Measurements from ENCODE around the gene NDUFAF7.

- TF ChIP-seq CTCF (tag by site-specific recombination; IDR thresholded peaks at IDR 0.05) (no peak), ZNF639 (tag by site-specific recombination; IDR thresholded peaks at IDR 0.05) (no peak), ZNF777 (tag by site-specific recombination; IDR thresholded peaks at IDR 0.05; ENCODE audit: borderline replicate concordance) (no peak), ZNF624 (tag by site-specific recombination; IDR thresholded peaks at IDR 0.05) (no peak), ZNF792 (tag by site-specific recombination; IDR thresholded peaks at IDR 0.05) (no peak), ZSCAN30 (tag by site-specific recombination; IDR thresholded peaks at IDR 0.05) (no peak), ZNF473 (tag by site-specific recombination; IDR thresholded peaks at IDR 0.05) (no peak)
Measured at GRCh38 chr2:37246205-37246604, 14.7 kb downstream of the NDUFAF7 start.

All from HEK293 (cell line).